CD4-positive, alpha-beta T cell treated with Interleukin-4 for 1 hour (primary cell): Measurements from ENCODE around the gene OR52N5.

Experiments used
- DNase-seq, 2 donors: peaks; one replicate each; pipeline ENCODE4 v3.0.0-alpha.2; 2020 to 2022

OR52N5 gene

GRCh38 chr11:5783255-5783654, at the start of gene OR52N5:
OR52N5 (minus strand) TSS chr11:5783355; CDS start chr11:5778634, 4,721 bp downstream.
- no peak for DNase-seq

DNA sequence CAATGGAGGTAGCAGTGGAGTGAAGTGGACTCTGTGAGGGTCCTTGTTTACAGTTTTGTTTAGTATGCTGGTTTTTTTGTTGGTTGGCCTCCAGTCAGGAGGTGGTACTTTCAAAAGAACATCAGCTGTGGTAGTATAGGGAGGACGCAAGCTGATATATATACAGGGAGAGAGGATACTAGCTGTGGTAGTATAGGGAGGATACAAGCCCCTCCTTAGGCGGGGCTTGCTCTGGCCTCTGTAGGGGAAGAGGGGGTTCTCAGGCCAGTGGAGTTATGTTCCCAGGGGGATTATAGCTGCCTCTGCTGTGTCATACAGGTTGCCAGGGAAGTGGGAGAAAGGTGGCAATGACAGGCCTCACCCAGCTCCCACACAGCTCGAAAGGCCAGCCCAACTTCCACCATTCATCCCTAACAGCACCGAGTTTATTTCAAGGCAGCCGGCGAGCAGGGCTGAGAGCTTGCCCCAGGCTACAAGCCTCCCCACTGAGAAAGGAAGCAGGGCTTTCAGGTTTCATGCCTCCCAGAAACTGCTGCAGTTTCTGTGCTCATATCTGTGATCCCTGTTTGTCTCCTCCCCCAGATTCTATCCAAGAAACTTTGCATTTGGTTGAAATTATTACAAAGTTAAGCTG, 48.2 kb upstream of the OR52N5 start:
- DNase-seq: no peak

DNA sequence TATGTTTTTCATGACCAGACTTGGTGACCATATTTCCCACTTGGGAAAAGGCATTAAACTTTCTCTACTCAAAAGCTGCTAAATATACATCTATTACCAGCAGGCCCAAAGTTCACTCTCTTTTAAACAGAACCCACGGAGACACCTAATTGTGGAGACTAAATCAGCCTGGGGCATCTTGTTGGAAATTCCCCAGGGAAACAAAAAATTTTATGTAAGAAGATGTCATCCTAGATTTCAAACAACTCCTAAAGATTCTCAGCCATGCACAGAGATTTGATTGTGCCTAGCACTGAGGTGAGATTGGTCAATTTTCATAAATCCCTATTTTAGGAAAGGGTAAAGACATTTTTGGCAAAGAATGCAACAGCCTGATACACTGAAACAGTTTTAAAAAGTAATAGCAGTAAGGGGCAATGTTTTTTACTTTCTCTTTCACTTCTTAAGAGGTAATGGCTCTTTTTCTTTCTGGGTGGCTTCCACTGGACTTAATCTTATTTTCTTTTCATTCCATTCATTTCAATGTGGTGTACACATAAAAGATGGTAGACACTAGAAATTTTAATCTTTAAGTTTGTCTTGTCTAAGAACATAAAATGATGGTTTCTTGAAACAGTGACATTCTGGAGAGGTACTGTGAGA, 35.2 kb upstream of the OR52N5 start:
- DNase-seq: peak in 1 of 2 donors; percentile 20

DNA sequence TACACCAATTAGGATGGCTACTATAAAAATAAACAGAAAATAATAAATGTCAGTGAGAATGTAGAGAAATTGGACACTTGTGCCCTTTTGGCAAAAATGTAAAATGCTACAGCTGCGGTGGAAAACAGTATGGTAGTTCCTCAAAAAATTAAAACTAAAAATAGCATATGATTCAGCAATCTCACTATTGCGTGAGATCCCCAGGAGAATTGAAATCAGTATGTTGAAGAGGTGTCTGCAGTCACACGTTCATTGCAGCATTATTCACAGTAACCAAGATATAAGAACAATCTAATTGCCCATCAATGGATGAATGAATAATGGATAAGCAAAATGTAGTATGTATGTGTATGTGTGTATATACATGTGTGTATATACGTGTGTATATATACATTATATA, 32.4 kb upstream of the OR52N5 start:
- DNase-seq: no peak

DNA sequence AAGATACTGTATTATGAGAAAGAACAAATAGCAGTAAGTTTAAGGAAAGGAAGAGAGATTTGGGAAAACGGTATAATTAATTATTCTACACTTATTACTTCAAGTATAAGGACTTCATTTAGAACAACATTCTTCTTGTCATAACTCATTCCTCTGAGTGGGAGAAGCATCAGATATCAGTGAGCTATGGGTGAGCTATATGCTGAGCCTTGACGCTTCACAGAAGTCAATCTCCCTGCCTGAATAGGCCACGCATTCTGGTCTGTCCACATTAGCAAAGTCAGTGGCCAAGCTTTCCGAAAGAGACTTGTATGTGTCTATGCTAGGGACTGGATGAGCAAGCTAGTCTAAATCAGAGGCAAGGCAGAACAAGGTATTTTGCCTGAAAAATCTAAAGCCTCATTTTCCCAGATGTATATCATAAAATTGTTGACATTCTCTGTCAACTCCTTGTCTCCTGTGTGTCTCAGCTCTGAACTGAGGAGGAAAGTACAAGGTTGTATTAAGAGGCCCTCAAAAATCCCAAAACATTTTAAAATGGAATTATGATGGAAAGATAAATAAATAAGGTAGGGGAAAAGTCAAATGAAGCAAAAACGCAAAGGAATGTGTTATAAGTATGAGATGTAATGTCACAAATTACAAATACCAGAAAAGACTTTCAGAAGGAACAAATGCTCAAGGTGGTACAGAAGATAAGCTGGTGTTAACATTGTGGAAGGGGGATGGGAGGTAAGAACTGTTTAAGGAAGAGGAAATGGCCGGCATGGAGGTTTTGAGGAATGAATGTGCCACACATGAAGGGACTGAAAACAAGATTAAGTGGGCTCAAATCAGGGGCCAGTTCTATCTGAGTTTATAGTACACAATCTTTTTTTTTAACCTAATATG, 27.0 kb upstream of the OR52N5 start:
- no peak for DNase-seq

DNA sequence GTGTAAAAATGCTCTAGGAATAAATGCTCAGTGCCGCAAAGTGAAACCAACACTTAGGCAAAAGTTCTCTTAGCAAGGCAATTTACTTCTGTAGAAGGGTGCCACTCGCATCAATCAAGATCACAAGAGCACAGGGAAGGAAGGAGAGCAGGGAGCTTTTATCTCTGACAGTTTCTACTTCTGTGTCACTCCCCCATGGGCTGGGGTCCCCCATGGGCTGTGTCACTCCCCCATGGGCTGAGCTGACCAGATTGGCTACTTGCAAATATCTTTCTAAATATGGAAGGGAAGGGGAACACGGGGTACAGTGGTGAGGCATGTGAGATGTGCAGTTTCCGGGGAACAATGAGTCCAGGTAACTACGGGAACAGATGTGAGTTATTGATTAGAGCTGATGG, 26.0 kb upstream of the OR52N5 start:
- DNase-seq: peak in 1 of 2 donors; percentile 7

DNA sequence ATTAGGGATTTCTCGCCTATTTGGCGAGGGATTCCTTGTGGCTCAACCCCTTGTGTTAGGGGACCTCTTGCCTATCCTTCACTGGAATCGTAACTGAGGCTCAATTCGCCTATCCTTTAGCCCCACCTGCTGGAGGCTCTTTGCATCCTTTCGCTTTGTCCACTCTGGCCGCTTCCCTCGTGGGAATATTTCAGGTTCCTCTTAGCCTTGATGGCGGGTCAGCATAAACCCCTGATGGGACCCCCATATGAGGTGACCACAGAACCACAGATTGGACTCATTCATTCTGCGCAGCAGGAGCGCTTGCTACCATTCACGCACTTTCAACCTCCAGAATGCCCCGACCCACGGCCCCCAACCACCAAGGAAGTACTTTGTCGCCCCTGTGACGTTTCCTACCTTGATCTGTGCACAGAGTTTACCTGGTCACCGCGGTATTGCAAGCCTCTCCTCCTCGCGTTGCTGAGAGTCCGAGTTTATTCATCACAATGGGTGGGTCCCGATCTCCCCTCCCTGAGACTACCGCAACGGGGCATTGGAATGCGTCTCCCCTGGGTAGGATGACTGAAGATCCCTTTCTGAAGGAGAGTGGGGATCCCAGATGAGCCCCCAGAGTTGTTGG, 25.5 kb upstream of the OR52N5 start, which contains the start of gene OR52N2:
TSS of gene OR52N2 (plus strand) at position 425 of the 622 bp plus-strand sequence. CDS start 11,412 bp downstream, outside the sequence.
- peak; percentile 77 to 78 for DNase-seq

GRCh38 chr11:5807580-5807979, 24.4 kb upstream of the OR52N5 start:
- no peak for DNase-seq

GRCh38 chr11:5803982-5804381, 20.8 kb upstream of the OR52N5 start:
- no peak for DNase-seq

DNA sequence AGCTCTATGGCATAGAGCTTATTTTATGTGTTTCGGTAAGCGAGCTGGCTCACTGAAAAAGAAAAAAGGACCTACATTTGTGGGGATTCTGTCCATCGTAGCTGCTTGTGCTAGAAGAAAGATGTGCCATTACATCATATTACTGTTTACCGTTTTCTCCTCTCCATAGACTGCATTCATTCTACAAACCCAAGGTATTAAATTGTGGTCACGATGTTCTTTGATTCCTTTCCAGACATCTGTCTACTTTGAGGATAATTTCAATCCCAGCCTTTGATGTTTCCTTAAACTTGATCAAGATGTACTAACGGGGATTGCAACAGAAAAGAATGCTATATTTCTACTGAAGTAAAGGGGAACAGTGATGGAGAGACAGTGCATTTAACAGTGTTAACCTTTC, 13.4 kb upstream of the OR52N5 start:
- DNase-seq: no peak

GRCh38 chr11:5791165-5791564, 8.0 kb upstream of the OR52N5 start, which contains the start of gene OR52N1:
OR52N1 (minus strand) TSS chr11:5791265; CDS start chr11:5788816, 2,449 bp downstream.
- DNase-seq: no peak

- DNase-seq: no peak
These were observed 16.1 kb downstream of the OR52N5 start for GRCh38 chr11:5767056-5767455.

GRCh38 chr11:5753943-5754342, 29.2 kb downstream of the OR52N5 start, which contains the start of gene OR52N4:
OR52N4 (plus strand) TSS chr11:5754243; CDS start chr11:5754741, 498 bp downstream.
- no peak for DNase-seq

DNA sequence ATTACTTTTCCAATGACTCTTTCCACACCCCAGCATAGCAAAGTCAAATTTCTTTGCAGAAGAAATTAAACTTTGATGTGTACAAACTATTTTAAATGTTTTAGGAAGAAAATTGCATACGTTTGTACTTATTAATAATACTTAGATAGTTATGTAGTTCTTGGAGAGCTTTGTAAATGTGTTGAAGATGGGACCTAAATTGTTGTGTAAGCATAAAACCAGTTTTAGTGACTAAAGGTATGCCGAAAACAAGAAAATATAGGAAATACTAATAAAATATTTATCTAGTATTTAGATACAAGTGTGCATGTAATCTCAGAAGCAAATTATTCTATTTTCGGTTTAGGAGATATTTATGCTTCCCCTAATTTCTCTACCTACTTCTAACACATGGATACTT, 33.3 kb downstream of the OR52N5 start:
- DNase-seq: no peak

- no peak for DNase-seq
These were observed 36.5 kb downstream of the OR52N5 start for GRCh38 chr11:5746614-5747013.

GRCh38 chr11:5738431-5738830, 44.7 kb downstream of the OR52N5 start:
- DNase-seq: no peak

DNA sequence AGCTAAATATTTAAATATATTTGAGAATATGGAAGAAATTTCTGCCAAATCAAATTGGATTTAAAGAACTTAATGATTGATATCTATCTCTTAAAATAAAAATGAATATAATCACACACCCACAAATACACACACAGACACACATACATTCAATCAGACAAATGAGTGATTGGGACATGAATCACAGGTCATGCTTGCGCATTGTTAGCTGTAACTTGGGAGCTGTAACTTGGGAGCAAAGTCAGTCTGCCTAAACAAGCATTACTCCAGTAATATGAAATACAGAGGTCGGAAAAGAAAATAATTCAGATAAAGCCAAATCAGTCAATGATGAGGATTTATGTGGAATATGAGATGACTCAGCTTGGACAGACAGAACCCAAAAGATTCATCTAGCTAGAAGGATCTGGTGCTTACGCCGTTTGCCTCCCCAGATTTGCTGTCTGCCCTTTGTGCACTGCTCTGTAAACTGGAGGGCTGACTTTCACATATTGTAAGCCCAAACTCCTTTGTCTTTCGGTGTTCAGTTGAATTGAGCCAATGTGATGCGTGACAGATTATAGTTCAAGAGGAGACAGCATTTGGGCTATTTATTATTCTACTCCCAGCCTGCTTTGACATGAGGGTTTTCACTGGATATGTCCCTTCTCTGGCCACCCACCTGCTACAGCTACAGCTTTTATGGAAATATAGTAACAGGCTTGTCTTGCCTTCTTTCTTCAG, 45.3 kb downstream of the OR52N5 start:
- DNase-seq: no peak

DNA sequence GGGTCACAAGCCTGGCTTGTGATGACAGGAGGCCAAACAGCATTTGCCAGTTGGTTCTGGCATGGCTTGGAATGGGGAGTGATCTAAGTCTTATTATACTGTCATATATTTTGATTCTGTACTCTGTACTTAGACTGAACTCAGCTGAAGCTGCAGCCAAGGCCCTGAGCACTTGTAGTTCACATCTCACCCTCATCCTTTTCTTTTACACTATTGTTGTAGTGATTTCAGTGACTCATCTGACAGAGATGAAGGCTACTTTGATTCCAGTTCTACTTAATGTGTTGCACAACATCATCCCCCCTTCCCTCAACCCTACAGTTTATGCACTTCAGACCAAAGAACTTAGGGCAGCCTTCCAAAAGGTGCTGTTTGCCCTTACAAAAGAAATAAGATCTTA, 46.1 kb downstream of the OR52N5 start:
- no peak for DNase-seq

DNA sequence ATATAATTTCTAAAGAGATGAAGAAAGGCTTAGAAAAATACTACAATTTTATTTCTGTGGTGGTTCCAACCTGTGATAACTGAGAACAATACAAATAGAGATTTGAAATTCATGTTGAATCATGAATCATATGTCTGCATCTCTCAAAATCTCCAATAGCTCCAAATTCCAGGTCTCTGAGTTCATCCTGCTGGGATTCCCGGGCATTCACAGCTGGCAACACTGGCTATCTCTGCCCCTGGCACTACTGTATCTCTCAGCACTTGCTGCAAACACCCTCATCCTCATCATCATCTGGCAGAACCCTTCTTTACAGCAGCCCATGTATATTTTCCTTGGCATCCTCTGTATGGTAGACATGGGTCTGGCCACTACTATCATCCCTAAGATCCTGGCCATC, 46.8 kb downstream of the OR52N5 start, which contains the start of gene OR56B1:
TSS of gene OR56B1 (plus strand) at position 53 of the 400 bp plus-strand sequence. CDS start at position 122, 69 bp downstream.
- no peak for DNase-seq

DNA sequence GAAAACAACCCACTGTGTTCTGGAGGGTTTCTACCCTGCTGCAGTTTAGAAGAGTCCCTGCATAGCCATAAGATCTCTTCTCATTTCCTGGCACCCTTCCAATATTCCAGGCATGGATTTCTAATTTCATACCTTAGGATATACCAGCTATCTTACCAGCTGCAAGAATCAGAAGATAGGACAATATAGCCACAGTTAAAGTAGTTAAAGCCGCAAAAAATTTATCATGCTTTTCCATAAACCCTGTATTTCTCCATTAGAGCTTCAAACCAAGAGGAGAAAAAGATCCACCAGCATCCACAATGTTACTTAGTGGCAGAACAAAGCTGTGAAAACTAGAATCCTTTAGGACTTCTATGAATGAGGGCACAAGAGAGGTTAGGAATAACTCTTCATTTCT, 55.5 kb downstream of the OR52N5 start:
- no peak for DNase-seq

GRCh38 chr11:5726351-5726750, 56.8 kb downstream of the OR52N5 start:
- no peak for DNase-seq
